ENCODE results near the gene MEI1.

MEI1 gene

GRCh38 chr22:41781507-41781906 is 82.2 kb downstream of the MEI1 start:
- H3K36me3 ChIP-seq (ENCODE audit: control insufficient read depth in 1 of 2, insufficient read depth in 2 of 2, low read length in 2 of 2), result no peaks in the 10 kb centered on the region
- H2BK5ac ChIP-seq (ENCODE audit: low read depth, low read length, poor library complexity), result no peak overlapping the region
- no peak overlapping the region for H2AK5ac ChIP-seq (ENCODE audit: low read length)
- H3K4me3 ChIP-seq (ENCODE audit: low read depth, low read length), result no peak overlapping the region
- H3K4me2 ChIP-seq (ENCODE audit: low read length), result no peak overlapping the region
- H3K79me2 ChIP-seq (ENCODE audit: control insufficient read depth, insufficient read depth, low read length, poor library complexity), result no peaks in the 10 kb centered on the region
- H4K8ac ChIP-seq (ENCODE audit: low read depth, low read length), result no peak overlapping the region
- H3K14ac ChIP-seq (ENCODE audit: low read length), result no peak overlapping the region
- H3K9ac ChIP-seq (ENCODE audit: low read length), result no peak overlapping the region
- H4K12ac ChIP-seq (ENCODE audit: low read depth, low read length), result no peak overlapping the region
- H2AFZ ChIP-seq (ENCODE audit: insufficient read depth, low read length, poor library complexity), result no peak overlapping the region
- no peaks in the 10 kb centered on the region for H3K9me3 ChIP-seq (ENCODE audit: insufficient read depth, low read depth, low read length)
- H3K79me1 ChIP-seq (ENCODE audit: low read length), result no peaks in the 10 kb centered on the region
- no peak for DNase-seq
- H3K27ac ChIP-seq (ENCODE audit: low read depth, low read length), result no peak overlapping the region
- no peak overlapping the region for H3K4ac ChIP-seq (ENCODE audit: low read depth, low read length)
- WGBS (ENCODE audit: extremely low coverage, insufficient coverage, insufficient read length), result no CpG with 5 or more reads among the region's 1 CpG
- no peak overlapping the region for H3K23ac ChIP-seq (ENCODE audit: low read length)
- no peak overlapping the region for H4K91ac ChIP-seq (ENCODE audit: low read depth, low read length)
- no peak overlapping the region for H2BK120ac ChIP-seq (ENCODE audit: insufficient read depth, low read length, poor library complexity)
- H3K18ac ChIP-seq (ENCODE audit: low read length), result no peak overlapping the region
- H2BK12ac ChIP-seq (ENCODE audit: low read length), result no peak overlapping the region
- no peaks in the 10 kb centered on the region for H3K27me3 ChIP-seq (ENCODE audit: insufficient read depth, low read length)
- no peaks in the 10 kb centered on the region for H3K4me1 ChIP-seq (ENCODE audit: control insufficient read depth in 1 of 2, insufficient read depth in 2 of 2, low read length in 2 of 2)

DNA sequence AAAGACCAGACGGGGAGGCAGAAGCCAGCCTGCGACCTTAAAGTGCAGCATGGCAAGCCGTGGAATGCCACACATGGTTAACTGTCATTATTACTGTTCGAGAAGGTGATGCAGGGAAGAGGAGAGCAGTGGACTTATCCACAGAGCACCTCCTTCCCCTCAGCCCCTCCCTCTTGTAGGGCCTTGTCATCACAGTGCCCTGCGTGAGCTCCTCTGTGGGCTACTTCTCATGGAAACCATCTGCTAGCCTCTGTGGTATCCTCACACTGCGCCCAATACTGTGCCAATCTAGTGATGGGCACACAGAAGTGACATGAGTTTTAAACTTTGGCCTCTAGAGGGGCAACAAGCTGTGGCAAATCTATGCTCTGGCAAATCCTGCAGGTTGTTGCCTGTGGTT is 83.0 kb downstream of the MEI1 start:
- H3K4me3 ChIP-seq (ENCODE audit: low read depth, low read length), result no peak overlapping the region
- H3K36me3 ChIP-seq (ENCODE audit: control insufficient read depth in 1 of 2, insufficient read depth in 2 of 2, low read length in 2 of 2), result no peaks in the 10 kb centered on the region
- no peak overlapping the region for H4K8ac ChIP-seq (ENCODE audit: low read depth, low read length)
- no peaks in the 10 kb centered on the region for H3K9me3 ChIP-seq (ENCODE audit: insufficient read depth, low read depth, low read length)
- DNase-seq, result no peak
- H3K4me1 ChIP-seq (ENCODE audit: control insufficient read depth in 1 of 2, insufficient read depth in 2 of 2, low read length in 2 of 2), result no peaks in the 10 kb centered on the region
- H3K14ac ChIP-seq (ENCODE audit: low read length), result no peak overlapping the region
- no peak overlapping the region for H3K23ac ChIP-seq (ENCODE audit: low read length)
- no peaks in the 10 kb centered on the region for H3K79me2 ChIP-seq (ENCODE audit: control insufficient read depth, insufficient read depth, low read length, poor library complexity)
- H3K27ac ChIP-seq (ENCODE audit: low read depth, low read length), result no peak overlapping the region
- H3K9ac ChIP-seq (ENCODE audit: low read length), result no peak overlapping the region
- H3K79me1 ChIP-seq (ENCODE audit: low read length), result no peaks in the 10 kb centered on the region
- no peak overlapping the region for H2BK120ac ChIP-seq (ENCODE audit: insufficient read depth, low read length, poor library complexity)
- H2BK12ac ChIP-seq (ENCODE audit: low read length), result no peak overlapping the region
- no peak overlapping the region for H2BK5ac ChIP-seq (ENCODE audit: low read depth, low read length, poor library complexity)
- H3K4me2 ChIP-seq (ENCODE audit: low read length), result no peak overlapping the region
- H3K18ac ChIP-seq (ENCODE audit: low read length), result no peak overlapping the region
- H3K4ac ChIP-seq (ENCODE audit: low read depth, low read length), result no peak overlapping the region
- H3K27me3 ChIP-seq (ENCODE audit: insufficient read depth, low read length), result no peaks in the 10 kb centered on the region
- H4K91ac ChIP-seq (ENCODE audit: low read depth, low read length), result no peak overlapping the region
- no CpG with 5 or more reads among the region's 6 CpGs for WGBS (ENCODE audit: extremely low coverage, insufficient coverage, insufficient read length)
- no peak overlapping the region for H2AFZ ChIP-seq (ENCODE audit: insufficient read depth, low read length, poor library complexity)
- no peak overlapping the region for H4K12ac ChIP-seq (ENCODE audit: low read depth, low read length)
- H2AK5ac ChIP-seq (ENCODE audit: low read length), result no peak overlapping the region

GRCh38 chr22:41782751-41783150 is 83.4 kb downstream of the MEI1 start:
- H2AK5ac ChIP-seq (ENCODE audit: low read length), result no peak overlapping the region
- peak overlapping the region; percentile 46 for H3K23ac ChIP-seq (ENCODE audit: low read length)
- H2BK5ac ChIP-seq (ENCODE audit: low read depth, low read length, poor library complexity), result no peak overlapping the region
- H3K4me2 ChIP-seq (ENCODE audit: low read length), result no peak overlapping the region
- no peak overlapping the region for H3K4ac ChIP-seq (ENCODE audit: low read depth, low read length)
- H3K27ac ChIP-seq (ENCODE audit: low read depth, low read length), result no peak overlapping the region
- no peak overlapping the region for H4K12ac ChIP-seq (ENCODE audit: low read depth, low read length)
- no peak overlapping the region for H2BK12ac ChIP-seq (ENCODE audit: low read length)
- no peak overlapping the region for H3K9ac ChIP-seq (ENCODE audit: low read length)
- H3K79me2 ChIP-seq (ENCODE audit: control insufficient read depth, insufficient read depth, low read length, poor library complexity), result no peaks in the 10 kb centered on the region
- H3K79me1 ChIP-seq (ENCODE audit: low read length), result no peaks in the 10 kb centered on the region
- no CpG with 5 or more reads among the region's 2 CpGs for WGBS (ENCODE audit: extremely low coverage, insufficient coverage, insufficient read length)
- no peak overlapping the region for H3K4me3 ChIP-seq (ENCODE audit: low read depth, low read length)
- H2BK120ac ChIP-seq (ENCODE audit: insufficient read depth, low read length, poor library complexity), result no peak overlapping the region
- no peak overlapping the region for H3K14ac ChIP-seq (ENCODE audit: low read length)
- H3K4me1 ChIP-seq (ENCODE audit: control insufficient read depth in 1 of 2, insufficient read depth in 2 of 2, low read length in 2 of 2), result no peaks in the 10 kb centered on the region
- H4K8ac ChIP-seq (ENCODE audit: low read depth, low read length), result no peak overlapping the region
- H4K91ac ChIP-seq (ENCODE audit: low read depth, low read length), result no peak overlapping the region
- no peaks in the 10 kb centered on the region for H3K27me3 ChIP-seq (ENCODE audit: insufficient read depth, low read length)
- no peak overlapping the region for H3K18ac ChIP-seq (ENCODE audit: low read length)
- H3K36me3 ChIP-seq (ENCODE audit: control insufficient read depth in 1 of 2, insufficient read depth in 2 of 2, low read length in 2 of 2), result no peaks in the 10 kb centered on the region
- DNase-seq, result no peak
- no peak overlapping the region for H2AFZ ChIP-seq (ENCODE audit: insufficient read depth, low read length, poor library complexity)
- H3K9me3 ChIP-seq (ENCODE audit: insufficient read depth, low read depth, low read length), result no peaks in the 10 kb centered on the region

DNA sequence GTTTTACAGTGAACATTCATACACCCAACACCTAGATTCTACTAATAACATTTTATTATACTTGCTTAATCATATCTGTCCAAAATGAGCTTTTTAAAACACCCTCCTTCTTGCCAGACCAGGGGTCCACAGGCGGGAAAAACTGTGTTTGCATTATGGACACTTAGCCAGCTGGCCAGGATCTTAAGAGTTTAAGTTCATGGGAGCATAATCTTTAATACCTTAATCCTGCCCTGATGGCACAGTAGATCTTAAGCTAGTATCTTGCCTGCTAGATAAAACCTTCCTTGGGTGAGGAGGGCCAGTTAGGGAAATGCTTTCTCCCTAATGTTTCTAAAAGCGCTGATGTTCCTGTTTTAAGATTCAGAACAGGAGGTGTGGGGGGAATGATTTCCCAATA is 88.0 kb downstream of the MEI1 start:
- no peak overlapping the region for H3K18ac ChIP-seq (ENCODE audit: low read length)
- no peaks in the 10 kb centered on the region for H3K4me1 ChIP-seq (ENCODE audit: control insufficient read depth in 1 of 2, insufficient read depth in 2 of 2, low read length in 2 of 2)
- no peak overlapping the region for H3K14ac ChIP-seq (ENCODE audit: low read length)
- H3K4ac ChIP-seq (ENCODE audit: low read depth, low read length), result no peak overlapping the region
- no peak overlapping the region for H3K23ac ChIP-seq (ENCODE audit: low read length)
- no peaks in the 10 kb centered on the region for H3K79me1 ChIP-seq (ENCODE audit: low read length)
- H3K4me2 ChIP-seq (ENCODE audit: low read length), result no peak overlapping the region
- no peak overlapping the region for H2BK5ac ChIP-seq (ENCODE audit: low read depth, low read length, poor library complexity)
- no peak overlapping the region for H2BK120ac ChIP-seq (ENCODE audit: insufficient read depth, low read length, poor library complexity)
- H4K12ac ChIP-seq (ENCODE audit: low read depth, low read length), result no peak overlapping the region
- no peak for DNase-seq
- WGBS (ENCODE audit: extremely low coverage, insufficient coverage, insufficient read length), result no CpG with 5 or more reads among the region's 2 CpGs
- H3K79me2 ChIP-seq (ENCODE audit: control insufficient read depth, insufficient read depth, low read length, poor library complexity), result no peaks in the 10 kb centered on the region
- no peaks in the 10 kb centered on the region for H3K27me3 ChIP-seq (ENCODE audit: insufficient read depth, low read length)
- no peaks in the 10 kb centered on the region for H3K9me3 ChIP-seq (ENCODE audit: insufficient read depth, low read depth, low read length)
- no peak overlapping the region for H2BK12ac ChIP-seq (ENCODE audit: low read length)
- H4K8ac ChIP-seq (ENCODE audit: low read depth, low read length), result no peak overlapping the region
- no peaks in the 10 kb centered on the region for H3K36me3 ChIP-seq (ENCODE audit: control insufficient read depth in 1 of 2, insufficient read depth in 2 of 2, low read length in 2 of 2)
- no peak overlapping the region for H3K4me3 ChIP-seq (ENCODE audit: low read depth, low read length)
- no peak overlapping the region for H4K91ac ChIP-seq (ENCODE audit: low read depth, low read length)
- H2AFZ ChIP-seq (ENCODE audit: insufficient read depth, low read length, poor library complexity), result no peak overlapping the region
- no peak overlapping the region for H3K9ac ChIP-seq (ENCODE audit: low read length)
- no peak overlapping the region for H2AK5ac ChIP-seq (ENCODE audit: low read length)
- no peak overlapping the region for H3K27ac ChIP-seq (ENCODE audit: low read depth, low read length)
